HepG2 (cell line): ENCODE measurements around the gene PIK3R1. TPM values are rescaled to one million over a fixed set of nuclear protein-coding genes. Genes with fewer than 3 reads are reported as not detected.

ENCODE experiments used
- ATAC-seq: fragments of 200-7000 bp; cut with Tn5 transposase; 3 replicates; pipeline ENCODE4 v1.9.1; 2020; ENCODE audit warnings: mild to moderate bottlenecking, moderate library complexity
- BruUV-seq: library from RNA; stranded (reverse); fragments of 400-500 nt; replicated peaks from 2 replicates; lab custom pipeline; 2021; lab: Mats Ljungman, UMichigan
- CTCF ChIA-PET: fragments of 300-600 bp; formaldehyde crosslinking; extraction: SDS; loops from one replicate; lab custom pipeline; 2021; ENCODE audit warnings: low total read pairs, inconsistent platforms, low intra/inter-chr PET ratio; lab: Yijun Ruan, JAX
- POLR2A ChIA-PET: fragments of 350-600 bp; sonication (Branson Sonifier 250); formaldehyde crosslinking; loops from one replicate; lab custom pipeline; 2020; ENCODE audit warnings: antibody characterized with exemption, inconsistent platforms; lab: Yijun Ruan, JAX
- DNase-seq: peaks from one replicate; pipeline ENCODE4 v3.0.0-alpha.2; 2015; ENCODE audit warnings: low spot score
- FAIRE-seq: peaks from 3 replicates; lab custom pipeline; 2011; peaks lifted over from hg19 to GRCh38; lab: Jason Lieb, UNC
- H2AFZ ChIP-seq: one replicate; pipeline ENCODE4 v1.6.1; 2011; ENCODE audit warnings: low read length, inconsistent platforms
- H3K27ac ChIP-seq: fragments of 300-600 bp; 3 replicates; pipeline ENCODE4 v1.8.0; 2011; ENCODE audit warnings: mixed run types, mild to moderate bottlenecking, mixed read lengths, low read length, inconsistent platforms; ENCODE audit not compliant: insufficient read depth; ENCODE audit errors: extremely low read length
- H3K27me3 ChIP-seq, 2 experiments: fragments of 200-600 bp in 1 of 2; 2 replicates in 1 of 2; 3 replicates in 1 of 2; pipeline versions ENCODE4 v1.6.0 to v1.8.0; 2011; ENCODE audit warnings: low read length in 2 of 2, mild to moderate bottlenecking in 2 of 2, moderate library complexity in 2 of 2, inconsistent platforms in 1 of 2; ENCODE audit not compliant: insufficient read depth in 2 of 2, control insufficient read depth in 1 of 2
- H3K36me3 ChIP-seq, 2 experiments: fragments of 200-600 bp in 1 of 2; replicated peaks in 1 of 2; 2 replicates in 1 of 2; 3 replicates in 1 of 2; pipeline versions ENCODE4 v1.5.1 to v1.8.0; 2011; ENCODE audit warnings: low read length in 2 of 2, inconsistent platforms in 1 of 2; ENCODE audit not compliant: insufficient read depth in 2 of 2, control insufficient read depth in 1 of 2
- H3K4me1 ChIP-seq: 2 replicates; pipeline ENCODE4 v1.5.1; 2012; ENCODE audit warnings: low read length, inconsistent platforms; ENCODE audit not compliant: insufficient read depth
- H3K4me2 ChIP-seq: 2 replicates; pipeline ENCODE4 v1.6.0; 2011; ENCODE audit warnings: low read depth, low read length, inconsistent platforms
- H3K4me3 ChIP-seq, 3 experiments: fragments of 200-600 bp in 1 of 3; sonication (generic), shearing (Covaris generic) in 1 of 3; replicated peaks in 1 of 3; 2 replicates each; pipeline ENCODE4 v1.5.1; 2011 to 2016; ENCODE audit warnings: low read length in 3 of 3, inconsistent platforms in 2 of 3, low read depth in 2 of 3, mild to moderate bottlenecking in 2 of 3, control low read depth in 1 of 3, mixed read lengths in 1 of 3; ENCODE audit not compliant: insufficient read depth in 1 of 3
- H3K79me2 ChIP-seq: one replicate; pipeline ENCODE4 v1.6.1; 2011; ENCODE audit warnings: low read length, inconsistent platforms; ENCODE audit not compliant: insufficient read depth
- H3K9ac ChIP-seq: 2 replicates; pipeline ENCODE4 v1.6.0; 2011; ENCODE audit warnings: mild to moderate bottlenecking, low read depth, low read length, inconsistent platforms; ENCODE audit not compliant: insufficient read depth
- H3K9me3 ChIP-seq: 2 replicates; pipeline ENCODE4 v1.5.1; 2012; ENCODE audit warnings: mild to moderate bottlenecking, low read length
- H4K20me1 ChIP-seq: 2 replicates; pipeline ENCODE4 v1.6.0; 2011; ENCODE audit warnings: inconsistent platforms, mild to moderate bottlenecking, low read length, moderate library complexity; ENCODE audit not compliant: insufficient read depth
- AKAP8 ChIP-seq: sonication (generic); formaldehyde crosslinking; IDR thresholded peaks from 2 replicates; pipeline ENCODE4 v1.5.1; 2020; ENCODE audit warnings: mild to moderate bottlenecking, missing genetic modification reagents
- CEBPG ChIP-seq: IDR thresholded peaks from 2 replicates; pipeline ENCODE4 v1.6.1; 2016
- DPF2 ChIP-seq: sonication (generic); formaldehyde crosslinking; IDR thresholded peaks from 2 replicates; pipeline ENCODE4 v1.4.0; 2020; ENCODE audit warnings: mild to moderate bottlenecking, low read depth, missing genetic modification reagents, borderline replicate concordance
- ETV5 ChIP-seq: IDR thresholded peaks from 2 replicates; pipeline ENCODE4 v1.6.1; 2018; ENCODE audit warnings: missing biosample characterization, missing genetic modification reagents, inconsistent platforms, borderline replicate concordance
- FLYWCH1 ChIP-seq: sonication (generic); formaldehyde crosslinking; IDR thresholded peaks from 2 replicates; pipeline ENCODE4 v1.8.1; 2023; ENCODE audit warnings: mild to moderate bottlenecking, missing genetic modification reagents
- TRAFD1 ChIP-seq: sonication (generic); formaldehyde crosslinking; IDR thresholded peaks from 2 replicates; pipeline ENCODE4 v1.5.1; 2020; ENCODE audit warnings: missing genetic modification reagents, mild to moderate bottlenecking, borderline replicate concordance
- ZFP37 ChIP-seq: sonication (generic); formaldehyde crosslinking; IDR thresholded peaks from 2 replicates; pipeline ENCODE4 v1.4.0; 2020; ENCODE audit warnings: missing genetic modification reagents, borderline replicate concordance
- ZNF224 ChIP-seq: sonication (generic); formaldehyde crosslinking; IDR thresholded peaks from 2 replicates; pipeline ENCODE4 v1.5.0; 2020; ENCODE audit warnings: mild to moderate bottlenecking, missing genetic modification reagents
- ZNF691 ChIP-seq: sonication (generic); formaldehyde crosslinking; IDR thresholded peaks from 2 replicates; pipeline ENCODE4 v1.4.0; 2020; ENCODE audit warnings: missing genetic modification reagents, low read depth, mild to moderate bottlenecking, borderline replicate concordance
- WGBS: methylation state at CpG from one replicate; pipeline ENCODE4 v1.1.6; 2017; ENCODE audit warnings: low lambda C conversion rate; 5-methylcytosine and 5-hydroxymethylcytosine counted together
- in situ Hi-C: cut with HindIII; loops from 2 replicates; pipeline ENCODE4 v1.10.0; 2017; ENCODE audit warnings: low pct_unique_long_range_greater_than_20kb; ENCODE audit not compliant: extremely low pct_ligation_motif_present
- intact Hi-C: fragments of 100-400 bp; cut with micrococcal nuclease; formaldehyde crosslinking; loops from one replicate; pipeline ENCODE4 v1.10.0; 2022; ENCODE audit not compliant: unreplicated experiment
- polyA plus RNA-seq, 8 experiments: library from polyadenylated mRNA; depleted of rRNA in 3 of 8; stranded (reverse) in 7 of 8; unstranded in 1 of 8; fragments of >200 nt; fragmentation: Illumina TruSeq in 4 of 8; extraction: Trizol in 4 of 8; gene quantifications; 2 replicates each; pipeline versions ENCODE4 v1.2.1 to v1.2.3, GENCODE V29; 2011 to 2016; ENCODE audit warnings: low read depth in 4 of 8, missing spikeins in 1 of 8, mixed read lengths in 1 of 8; ENCODE audit not compliant: insufficient read depth in 1 of 8
- total RNA-seq, 5 experiments: library from RNA; depleted of rRNA; stranded (reverse); fragments of >200 nt; fragmentation: Illumina TruSeq; extraction: Trizol; gene quantifications; 2 replicates each; pipeline ENCODE4 v1.2.3, GENCODE V29; 2016; ENCODE audit warnings: low read depth in 1 of 5
- TF ChIP-seq, protein P1 (sequence below): sonication (generic); formaldehyde crosslinking; conservative IDR thresholded peaks from 2 replicates; pipeline ENCODE4 v1.5.0; 2020; ENCODE audit warnings: missing genetic modification reagents

The PIK3R1 gene
- total and polyA plus RNA-seq, 2 of the 13 experiments (the other 11 are each of a cell fraction or from before 2014, with no cell fraction given) = 8.4 to 21.3 TPM

GRCh38 chr5:68189613-68190012 is 25.9 kb upstream of the PIK3R1 start (continued):
- TF ChIP-seq TRAFD1 (CRISPR knock-in tag) = no peak
- no peak for TF ChIP-seq CEBPG (CRISPR knock-in tag)
- no peak for TF ChIP-seq ZFP37 (CRISPR knock-in tag)
- no peak for TF ChIP-seq DPF2 (CRISPR knock-in tag)
- TF ChIP-seq, all 625 proteins: peak for 0

GRCh38 chr5:68190619-68191018 is 24.9 kb upstream of the PIK3R1 start:
- ATAC-seq (no peak), DNase-seq (no peak), FAIRE-seq (no peak)
- BruUV-seq = no TSS peak
- H3K4me2 ChIP-seq = no peak overlapping the region
- no peak overlapping the region for H3K4me3 ChIP-seq
- TF ChIP-seq ZNF691 (CRISPR knock-in tag) (no peak), FLYWCH1 (CRISPR knock-in tag) (no peak), ETV5 (CRISPR knock-in tag) (no peak), ZNF224 (CRISPR knock-in tag) (no peak), AKAP8 (CRISPR knock-in tag) (no peak)
- TF ChIP-seq, protein P1, sequence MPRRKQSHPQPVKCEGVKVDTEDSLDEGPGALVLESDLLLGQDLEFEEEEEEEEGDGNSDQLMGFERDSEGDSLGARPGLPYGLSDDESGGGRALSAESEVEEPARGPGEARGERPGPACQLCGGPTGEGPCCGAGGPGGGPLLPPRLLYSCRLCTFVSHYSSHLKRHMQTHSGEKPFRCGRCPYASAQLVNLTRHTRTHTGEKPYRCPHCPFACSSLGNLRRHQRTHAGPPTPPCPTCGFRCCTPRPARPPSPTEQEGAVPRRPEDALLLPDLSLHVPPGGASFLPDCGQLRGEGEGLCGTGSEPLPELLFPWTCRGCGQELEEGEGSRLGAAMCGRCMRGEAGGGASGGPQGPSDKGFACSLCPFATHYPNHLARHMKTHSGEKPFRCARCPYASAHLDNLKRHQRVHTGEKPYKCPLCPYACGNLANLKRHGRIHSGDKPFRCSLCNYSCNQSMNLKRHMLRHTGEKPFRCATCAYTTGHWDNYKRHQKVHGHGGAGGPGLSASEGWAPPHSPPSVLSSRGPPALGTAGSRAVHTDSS (CRISPR knock-in tag) = no peak
- no peaks in the 10 kb centered on the region for H3K79me2 ChIP-seq
- ChIA-PET CTCF (no interaction called here), POLR2A (interaction anchor here (1.9 kb wide), 1 partner anchor 26 kb away, joined by 5 read pairs; the partner anchor contains the start of gene PIK3R1)
- intact Hi-C loops = no loop called here
- WGBS = 60% methylated on average over 4 of the region's 4 CpGs
- H2AFZ ChIP-seq = no peak overlapping the region
- no peaks in the 10 kb centered on the region for H3K36me3 ChIP-seq
- H3K4me1 ChIP-seq = peaks cover 40% of the 10 kb centered on the region
- no peaks in the 10 kb centered on the region for H4K20me1 ChIP-seq
- no peak overlapping the region for H3K9ac ChIP-seq
- no peaks in the 10 kb centered on the region for H3K9me3 ChIP-seq
- in situ Hi-C loops = no loop called here
- H3K27me3 ChIP-seq = no peaks in the 10 kb centered on the region; a peak in 1 of 5 replicates
- no peak overlapping the region for H3K27ac ChIP-seq
